ENCODE data around the gene PTPN7. TPM values are rescaled to one million over a fixed set of nuclear protein-coding genes. Genes with fewer than 3 reads are reported as not detected.

The PTPN7 gene
- total RNA-seq, 4 donors from 2014 or later = 0.78 to 2.0 (median 1.7) TPM

GRCh38 chr1:202101184-202101583 lies 59.2 kb downstream of the PTPN7 start:
- no peaks in the 10 kb centered on the region for H3K4me1 ChIP-seq
- no peak for TF ChIP-seq EP300 (IDR thresholded peaks at IDR 0.05)
- no peak for TF ChIP-seq POLR2AphosphoS5 (IDR thresholded peaks at IDR 0.05)
- TF ChIP-seq POLR2A (IDR thresholded peaks at IDR 0.05) = no peak
- no peak for TF ChIP-seq CTCF (IDR thresholded peaks at IDR 0.05)
- 56 to 64% methylated on average over 2 to 3 of the region's 4 CpGs for WGBS, 2 donors (ENCODE audit: low coverage in 1 of 2)
- H3K27me3 ChIP-seq = no peaks in the 10 kb centered on the region
- no peaks in the 10 kb centered on the region for H3K36me3 ChIP-seq
- ATAC-seq = no peak
- H3K9me3 ChIP-seq = no peaks in the 10 kb centered on the region
- no peak overlapping the region for H3K27ac ChIP-seq
- H3K4me3 ChIP-seq = no peak overlapping the region

Other genes starting within 250 kb of the PTPN7 start
- 1,000 to 10,000 TPM; 1,267 to 1,570 (median 1,475) TPM for gene LMOD1, start 214.1 kb downstream of the PTPN7 start, total RNA-seq
- 10 to 100 TPM; 37.8 to 40.9 (median 38.5) TPM for gene TIMM17A, start 205.1 kb downstream of the PTPN7 start, total RNA-seq
- 10 to 100 TPM; 23.0 to 40.0 (median 34.7) TPM for gene RNPEP, start 178.0 kb downstream of the PTPN7 start, total RNA-seq
- 10 to 100 TPM in 1 of 4 donors, under 1 TPM in 3; 0.54 to 30.6 (median 0.74) TPM for gene ELF3, start 150.0 kb downstream of the PTPN7 start, total RNA-seq
- gene GPR37L1, start 37.7 kb downstream of the PTPN7 start, total RNA-seq = under 1 TPM; 0.16 to 0.39 (median 0.27) TPM
- gene ARL8A, start 15.9 kb downstream of the PTPN7 start, total RNA-seq = 10 to 100 TPM; 34.9 to 57.5 (median 43.6) TPM
- 1 to 10 TPM in 1 of 4 donors, under 1 TPM in 3; 0.12 to 2.8 (median 0.48) TPM for gene LGR6, start 33.2 kb upstream of the PTPN7 start, total RNA-seq
- 1 to 10 TPM in 3 of 4 donors, not detected in 1; 1.7 to 7.3 (median 6.4) TPM for gene UBE2T, start 181.3 kb upstream of the PTPN7 start, total RNA-seq
- 1,000 to 10,000 TPM in 2 of 4 donors, 100 to 1,000 TPM in 2; 747 to 1,375 (median 979) TPM for gene PPP1R12B, start 188.1 kb upstream of the PTPN7 start, total RNA-seq

Data from gastroesophageal sphincter (tissue), 4 donors.